ENCODE results near the gene RIPPLY2.

DNA sequence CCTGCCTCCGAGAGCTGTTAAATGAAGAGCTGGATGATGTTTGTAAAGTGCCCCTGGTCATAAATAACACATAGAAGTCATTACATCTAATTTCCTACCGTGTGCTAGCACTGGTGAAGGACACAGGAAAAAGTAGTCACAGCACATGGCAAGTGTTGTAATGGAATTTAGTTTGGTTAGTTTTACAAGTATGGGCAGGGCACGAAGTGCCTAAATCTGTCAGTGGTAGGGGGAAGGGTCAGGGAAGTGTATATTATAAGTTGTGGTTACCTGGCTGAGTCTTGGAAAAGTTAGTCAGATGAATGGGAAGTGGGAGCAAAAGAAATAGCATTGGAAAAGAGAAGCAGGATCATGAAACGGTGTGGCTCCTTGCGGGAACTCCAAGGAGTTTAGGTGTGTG, 1.6 kb downstream of the RIPPLY2 start:
- TF ChIP-seq CTCF (IDR thresholded peaks at IDR 0.05) (no peak), USF2 (IDR thresholded peaks at IDR 0.05; ENCODE audit: borderline replicate concordance, low read depth, low read length) (no peak), NFIC (IDR thresholded peaks at IDR 0.05; ENCODE audit: borderline replicate concordance) (no peak), JUND (IDR thresholded peaks at IDR 0.05) (no peak)
- TF ChIP-seq, protein P1, sequence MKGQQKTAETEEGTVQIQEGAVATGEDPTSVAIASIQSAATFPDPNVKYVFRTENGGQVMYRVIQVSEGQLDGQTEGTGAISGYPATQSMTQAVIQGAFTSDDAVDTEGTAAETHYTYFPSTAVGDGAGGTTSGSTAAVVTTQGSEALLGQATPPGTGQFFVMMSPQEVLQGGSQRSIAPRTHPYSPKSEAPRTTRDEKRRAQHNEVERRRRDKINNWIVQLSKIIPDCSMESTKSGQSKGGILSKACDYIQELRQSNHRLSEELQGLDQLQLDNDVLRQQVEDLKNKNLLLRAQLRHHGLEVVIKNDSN (IDR thresholded peaks at IDR 0.05; ENCODE audit: borderline replicate concordance, low read depth) = no peak
